Uterus (tissue), 4 donors: ENCODE data around the gene PIGO. TPM values are rescaled to one million over a fixed set of nuclear protein-coding genes. Genes with fewer than 3 reads are reported as not detected.

Experiments
- DNase-seq, 2 donors: peaks; one replicate each; pipeline ENCODE4 v3.0.0-alpha.2; 2019 to 2020
- H3K27ac ChIP-seq, 2 donors: fragments of 200-600 bp; sonication (generic); 1 replicate in 1 of 2; 2 replicates in 1 of 2; pipeline ENCODE4 v1.5.1; 2016 to 2018
- H3K27me3 ChIP-seq, 2 donors: fragments of 200-600 bp; sonication (generic); one replicate each; pipeline ENCODE4 v1.5.1; 2018 to 2019; ENCODE audit warnings: control low read depth in 1 of 2
- H3K36me3 ChIP-seq, 2 donors: fragments of 200-600 bp; sonication (generic); one replicate each; pipeline ENCODE4 v1.5.1; 2019; ENCODE audit warnings: control low read depth in 1 of 2
- H3K4me1 ChIP-seq, 2 donors: fragments of 200-600 bp; sonication (generic); one replicate each; pipeline ENCODE4 v1.5.1; 2018 to 2019; ENCODE audit warnings: control low read depth in 1 of 2
- H3K4me3 ChIP-seq, 2 donors: fragments of 200-600 bp; sonication (generic); 1 replicate in 1 of 2; 2 replicates in 1 of 2; pipeline ENCODE4 v1.5.1; 2018 to 2019; ENCODE audit warnings: mild to moderate bottlenecking in 1 of 2
- H3K9me3 ChIP-seq, 2 donors: fragments of 200-600 bp; sonication (generic); one replicate each; pipeline ENCODE4 v1.5.1; 2019; ENCODE audit warnings: control low read depth in 1 of 2
- POLR2A ChIP-seq, 2 donors: fragments of 450-650 bp; IDR thresholded peaks; one replicate each; pipeline ENCODE4 v1.6.1; 2016; ENCODE audit warnings: antibody characterized with exemption in 2 of 2, mild to moderate bottlenecking in 1 of 2, moderate library complexity in 1 of 2
- intact Hi-C: fragments of 100-400 bp; cut with DNase I; formaldehyde crosslinking; loops from one replicate; pipeline ENCODE4 v1.15.1; 2023; ENCODE audit warnings: low total_unique reads
- total RNA-seq, 4 donors: library from RNA; depleted of rRNA in 3 of 4; stranded (reverse); fragments of >200 nt in 3 of 4; gene quantifications; one replicate each; pipeline versions ENCODE4 v1.1.0 to v1.2.4, GENCODE V29; 2014 to 2023
- TF ChIP-seq, protein P1 (sequence below), 4 experiments: fragments of 200-600 bp in 2 of 4; fragments of 450-650 bp in 2 of 4; sonication (generic) in 2 of 4; IDR thresholded peaks; one replicate each; pipeline ENCODE4 v1.5.1; 2016 to 2019; ENCODE audit warnings: antibody characterized with exemption in 4 of 4, mild to moderate bottlenecking in 2 of 4, moderate library complexity in 1 of 4
- donor health status: DM: yes; HTN: yes; CAD: no.

Gene PIGO
- total RNA-seq, 4 donors from 2014 or later = 2.8 to 21.5 (median 14.6) TPM

DNA sequence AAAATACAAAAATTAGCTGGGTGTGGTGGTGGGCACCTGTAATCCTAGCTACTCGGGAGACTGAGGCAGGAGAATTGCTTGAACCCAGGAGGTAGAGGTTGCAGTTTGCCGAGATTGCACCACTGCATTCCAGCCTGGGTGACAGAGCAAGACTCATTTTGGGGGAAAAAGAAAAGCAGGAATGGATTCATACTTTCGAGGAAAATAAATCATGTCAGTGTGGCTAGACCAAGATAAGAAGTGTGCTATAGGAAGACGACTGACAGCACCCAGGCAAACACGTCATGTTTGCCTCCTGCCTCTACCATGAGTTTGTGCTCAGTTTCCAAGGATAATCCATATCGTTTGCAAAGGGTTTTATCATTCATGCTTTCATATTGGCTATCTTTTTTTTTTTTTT, 38.5 kb upstream of the PIGO start:
- H3K4me1 ChIP-seq = no peaks in the 10 kb centered on the region
- H3K27me3 ChIP-seq = no peaks in the 10 kb centered on the region
- no peak overlapping the region for H3K4me3 ChIP-seq
- intact Hi-C loops = no loop called here
- TF ChIP-seq, protein P1, sequence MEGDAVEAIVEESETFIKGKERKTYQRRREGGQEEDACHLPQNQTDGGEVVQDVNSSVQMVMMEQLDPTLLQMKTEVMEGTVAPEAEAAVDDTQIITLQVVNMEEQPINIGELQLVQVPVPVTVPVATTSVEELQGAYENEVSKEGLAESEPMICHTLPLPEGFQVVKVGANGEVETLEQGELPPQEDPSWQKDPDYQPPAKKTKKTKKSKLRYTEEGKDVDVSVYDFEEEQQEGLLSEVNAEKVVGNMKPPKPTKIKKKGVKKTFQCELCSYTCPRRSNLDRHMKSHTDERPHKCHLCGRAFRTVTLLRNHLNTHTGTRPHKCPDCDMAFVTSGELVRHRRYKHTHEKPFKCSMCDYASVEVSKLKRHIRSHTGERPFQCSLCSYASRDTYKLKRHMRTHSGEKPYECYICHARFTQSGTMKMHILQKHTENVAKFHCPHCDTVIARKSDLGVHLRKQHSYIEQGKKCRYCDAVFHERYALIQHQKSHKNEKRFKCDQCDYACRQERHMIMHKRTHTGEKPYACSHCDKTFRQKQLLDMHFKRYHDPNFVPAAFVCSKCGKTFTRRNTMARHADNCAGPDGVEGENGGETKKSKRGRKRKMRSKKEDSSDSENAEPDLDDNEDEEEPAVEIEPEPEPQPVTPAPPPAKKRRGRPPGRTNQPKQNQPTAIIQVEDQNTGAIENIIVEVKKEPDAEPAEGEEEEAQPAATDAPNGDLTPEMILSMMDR (IDR thresholded peaks at IDR 0.05) = no peak
- no peak for TF ChIP-seq POLR2A (IDR thresholded peaks at IDR 0.05)
- H3K27ac ChIP-seq = no peak overlapping the region
- DNase-seq = no peak
- no peaks in the 10 kb centered on the region for H3K9me3 ChIP-seq
- no peaks in the 10 kb centered on the region for H3K36me3 ChIP-seq

DNA sequence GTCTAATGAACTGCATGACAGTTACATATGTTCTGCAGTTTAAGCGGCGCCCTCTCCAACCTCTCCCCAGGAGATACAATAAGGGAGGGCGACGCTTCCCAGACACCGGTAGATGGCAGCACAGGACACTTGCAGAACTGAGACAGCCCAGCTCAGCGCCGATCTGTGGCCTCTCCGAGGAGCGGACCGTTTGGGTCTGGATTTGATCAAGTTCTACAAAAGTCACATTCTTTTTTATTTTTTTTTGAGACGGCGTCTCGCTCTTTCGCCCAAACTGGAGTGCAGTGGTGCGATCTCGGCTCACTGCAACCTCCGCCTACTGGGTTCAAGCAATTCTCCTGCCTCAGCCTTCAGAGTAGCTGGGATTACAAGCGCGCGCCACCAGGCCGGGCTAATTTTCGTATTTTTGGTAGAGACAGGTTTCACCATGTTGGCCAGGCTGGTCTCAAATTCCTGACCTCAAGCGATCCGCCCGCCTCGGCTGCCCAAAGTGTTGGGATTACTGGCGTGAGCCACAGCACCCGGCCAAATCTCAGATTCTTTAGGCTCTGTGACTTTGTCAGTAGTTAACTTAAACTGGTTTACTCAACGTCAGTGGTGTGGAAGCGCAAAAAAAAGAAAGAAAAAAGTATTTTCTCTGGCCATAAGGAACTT, 20.6 kb upstream of the PIGO start:
- H3K27ac ChIP-seq = peak overlapping the region; percentile 88 to 89
- H3K9me3 ChIP-seq = no peaks in the 10 kb centered on the region
- H3K27me3 ChIP-seq = no peaks in the 10 kb centered on the region
- H3K36me3 ChIP-seq = no peaks in the 10 kb centered on the region
- H3K4me3 ChIP-seq = peak overlapping the region; percentile 45 to 55
- peak; percentile 88 to 94 for DNase-seq
- peak in 1 of 2 donors; percentile 8 for TF ChIP-seq POLR2A (IDR thresholded peaks at IDR 0.05)
- TF ChIP-seq, protein P1 (IDR thresholded peaks at IDR 0.05) = peak; percentile 94 to 97 (median 96)
- no peaks in the 10 kb centered on the region for H3K4me1 ChIP-seq
- intact Hi-C loops = loop anchor here (5.0 to 10.0 kb wide), 3 partner anchors 140 to 698 kb away; partner anchors contain the start of genes HINT2 and SPAG8

DNA sequence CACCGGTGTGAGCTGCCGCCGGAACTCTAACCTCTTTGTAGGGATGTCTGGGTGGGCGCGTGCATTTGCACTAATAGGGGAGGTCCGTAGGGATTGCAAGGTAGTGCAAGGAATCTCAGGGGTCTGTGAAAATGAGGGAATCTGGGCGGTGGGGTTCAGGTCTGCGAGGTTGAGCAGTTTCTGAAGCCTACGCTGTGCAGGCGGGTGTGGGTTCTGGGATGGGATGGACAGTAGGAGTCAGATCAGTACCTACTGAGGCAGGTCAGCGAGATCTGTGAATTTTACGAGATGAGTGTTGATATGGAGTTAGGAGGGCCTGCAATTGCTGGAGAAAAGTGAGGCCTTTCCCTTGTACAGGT, 20.1 kb upstream of the PIGO start:
- intact Hi-C loops = loop anchor here (5.0 to 10.0 kb wide), 3 partner anchors 141 to 698 kb away; partner anchors contain the start of genes HINT2 and SPAG8
- no peaks in the 10 kb centered on the region for H3K36me3 ChIP-seq
- peak overlapping the region; percentile 45 to 55 for H3K4me3 ChIP-seq
- H3K4me1 ChIP-seq = no peaks in the 10 kb centered on the region
- H3K9me3 ChIP-seq = no peaks in the 10 kb centered on the region
- H3K27me3 ChIP-seq = no peaks in the 10 kb centered on the region
- no peak for DNase-seq
- no peak for TF ChIP-seq POLR2A (IDR thresholded peaks at IDR 0.05)
- TF ChIP-seq, protein P1 (IDR thresholded peaks at IDR 0.05) = no peak
- peak overlapping the region; percentile 88 to 89 for H3K27ac ChIP-seq

DNA sequence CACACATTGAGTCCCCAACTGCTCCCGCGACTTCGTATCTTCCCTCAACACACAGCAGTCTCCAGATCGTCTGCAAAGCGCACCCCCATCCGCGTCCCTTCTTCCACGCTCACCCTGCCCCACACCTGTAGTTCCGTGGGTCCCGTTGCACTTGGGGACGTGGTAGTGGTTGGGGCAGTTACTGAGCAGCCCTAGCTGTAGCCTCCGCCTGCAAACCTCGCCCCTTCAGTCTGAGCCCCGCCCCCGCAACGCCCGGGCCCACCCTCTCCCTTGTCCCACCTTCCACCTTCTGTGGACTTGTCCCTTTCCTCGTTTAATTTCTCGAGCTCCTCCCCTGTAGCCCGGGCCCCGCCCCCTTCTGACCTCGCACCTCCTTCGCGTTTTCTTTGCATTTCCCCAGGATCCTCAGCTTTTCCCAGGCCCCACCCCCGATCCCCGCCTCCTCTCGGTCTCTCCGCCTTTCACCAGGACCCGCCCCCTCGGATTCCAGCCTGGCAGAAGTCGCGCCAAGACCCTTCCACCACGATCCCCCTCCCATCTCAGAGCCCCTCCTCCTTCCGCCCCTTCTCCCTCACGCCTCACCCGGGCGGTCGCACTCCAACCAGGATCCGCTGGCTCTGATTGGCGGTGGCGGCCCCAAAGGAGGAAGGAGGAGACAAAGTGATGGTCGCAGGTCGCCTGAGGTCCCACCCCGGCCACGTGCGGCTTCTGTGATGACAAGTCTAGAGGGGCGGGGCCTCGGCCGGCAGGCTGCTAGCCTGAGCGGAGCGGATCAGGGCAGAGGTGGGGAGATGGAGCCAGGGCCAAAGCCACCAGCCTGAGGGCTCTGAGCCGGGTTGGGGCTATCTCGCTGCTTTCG, 19.5 kb upstream of the PIGO start, which contains the start of gene ATOSB:
TSS of gene ATOSB (minus strand) at position 183 of the 859 bp plus-strand sequence. CDS start 7,588 bp downstream, outside the sequence.
- Histone ChIP-seq H3K27ac (peak within 1 kb of the TSS; percentile 88 to 89), H3K27me3 (no peaks in the 10 kb centered on the region), H3K4me1 (peaks cover 0 to 1% of the 10 kb centered on the region in 2 donors), H3K36me3 (no peaks in the 10 kb centered on the region), H3K9me3 (no peaks in the 10 kb centered on the region), H3K4me3 (peak within 1 kb of the TSS; percentile 45 to 55)
- TF ChIP-seq, protein P1 (IDR thresholded peaks at IDR 0.05) = peak in 1 of 4 experiments; percentile 2
- TF ChIP-seq POLR2A (IDR thresholded peaks at IDR 0.05) = peak; percentile 27 to 28
- DNase-seq = peak; percentile 96 to 98
- intact Hi-C loops = loop anchor here (5.0 to 10.0 kb wide), 3 partner anchors 141 to 699 kb away; partner anchors contain the start of genes HINT2 and SPAG8
